ENCODE data around the gene LMNA.

LMNA gene

GRCh38 chr1:156140879-156141707 lies 26.6 kb downstream of the LMNA start:
- peak; percentile 87 for TF ChIP-seq CTCF (IDR thresholded peaks at IDR 0.05; ENCODE audit: low read depth, low read length)
- H3K4me1 ChIP-seq: no peaks in the 10 kb centered on the region
- no peaks in the 10 kb centered on the region for H3K9me3 ChIP-seq
- H3K4me3 ChIP-seq (ENCODE audit: low read depth, low read length): no peak overlapping the region
- DNase-seq: peak; percentile 79
- H3K36me3 ChIP-seq: peaks cover 24% of the 10 kb centered on the region
- H3K27me3 ChIP-seq: no peaks in the 10 kb centered on the region

GRCh38 chr1:156143765-156144489 lies 29.4 kb downstream of the LMNA start:
- H3K4me1 ChIP-seq: peaks cover 7% of the 10 kb centered on the region
- H3K9me3 ChIP-seq: no peaks in the 10 kb centered on the region
- TF ChIP-seq CTCF (IDR thresholded peaks at IDR 0.05; ENCODE audit: low read depth, low read length): no peak
- no peaks in the 10 kb centered on the region for H3K36me3 ChIP-seq
- DNase-seq: no peak
- no peaks in the 10 kb centered on the region for H3K27me3 ChIP-seq
- no peak overlapping the region for H3K4me3 ChIP-seq (ENCODE audit: low read depth, low read length)

GRCh38 chr1:156144742-156145141 lies 30.2 kb downstream of the LMNA start:
- Histone ChIP-seq H3K4me1 (peaks cover 7% of the 10 kb centered on the region), H3K9me3 (no peaks in the 10 kb centered on the region), H3K4me3 (ENCODE audit: low read depth, low read length) (no peak overlapping the region), H3K27me3 (no peaks in the 10 kb centered on the region), H3K36me3 (no peaks in the 10 kb centered on the region)
- no peak for TF ChIP-seq CTCF (IDR thresholded peaks at IDR 0.05; ENCODE audit: low read depth, low read length)
- no peak for DNase-seq

- TF ChIP-seq CTCF (IDR thresholded peaks at IDR 0.05; ENCODE audit: low read depth, low read length): no peak
- Histone ChIP-seq H3K4me1 (peaks cover 7% of the 10 kb centered on the region), H3K27me3 (no peaks in the 10 kb centered on the region), H3K4me3 (ENCODE audit: low read depth, low read length) (no peak overlapping the region), H3K9me3 (no peaks in the 10 kb centered on the region), H3K36me3 (no peaks in the 10 kb centered on the region)
- DNase-seq: no peak
These were observed 31.1 kb downstream of the LMNA start for GRCh38 chr1:156145650-156146019.

GRCh38 chr1:156146020-156146768 lies 31.7 kb downstream of the LMNA start:
- Histone ChIP-seq H3K27me3 (no peaks in the 10 kb centered on the region), H3K9me3 (no peaks in the 10 kb centered on the region), H3K4me3 (ENCODE audit: low read depth, low read length) (peak overlapping the region; percentile 4), H3K36me3 (no peaks in the 10 kb centered on the region), H3K4me1 (peaks cover 7% of the 10 kb centered on the region)
- peak; percentile 82 for DNase-seq
- TF ChIP-seq CTCF (IDR thresholded peaks at IDR 0.05; ENCODE audit: low read depth, low read length): peak; percentile 80

All from BE2C (cell line).